Thymus (tissue), 11 donors: ENCODE data around the gene SLC6A13. TPM values are rescaled to one million over a fixed set of nuclear protein-coding genes. Genes with fewer than 3 reads are reported as not detected.

Experiments
- DNase-seq, 9 donors: peaks; one replicate each; pipeline ENCODE4 v3.0.0-alpha.2; 2013; ENCODE audit warnings: low spot score in 9 of 9, low read depth in 6 of 9, missing footprints in 1 of 9
- H3K27ac ChIP-seq, 2 donors: one replicate each; pipeline ENCODE4 v1.5.1; 2013; ENCODE audit warnings: control low read depth in 1 of 2, low read depth in 1 of 2, low read length in 1 of 2, mild to moderate bottlenecking in 1 of 2, moderate library complexity in 1 of 2
- H3K27me3 ChIP-seq, 2 donors: one replicate each; pipeline ENCODE4 v1.5.1; 2013; ENCODE audit warnings: low read length in 1 of 2; ENCODE audit not compliant: control insufficient read depth in 2 of 2, insufficient read depth in 1 of 2
- H3K36me3 ChIP-seq, 2 donors: one replicate each; pipeline ENCODE4 v1.5.1; 2013; ENCODE audit warnings: low read length in 1 of 2, mild to moderate bottlenecking in 1 of 2, moderate library complexity in 1 of 2; ENCODE audit not compliant: control insufficient read depth in 2 of 2, insufficient read depth in 2 of 2
- H3K4me1 ChIP-seq, 2 donors: one replicate each; pipeline ENCODE4 v1.5.1; 2013; ENCODE audit warnings: low read length in 2 of 2; ENCODE audit not compliant: control insufficient read depth in 2 of 2, insufficient read depth in 2 of 2
- H3K4me3 ChIP-seq, 2 donors: one replicate each; pipeline ENCODE4 v1.5.1; 2013; ENCODE audit warnings: low read length in 2 of 2, control low read depth in 1 of 2, mild to moderate bottlenecking in 1 of 2
- H3K9me3 ChIP-seq, 2 donors: one replicate each; pipeline ENCODE4 v1.5.1; 2013; ENCODE audit warnings: low read length in 1 of 2, mild to moderate bottlenecking in 1 of 2; ENCODE audit not compliant: control insufficient read depth in 2 of 2, insufficient read depth in 1 of 2
- WGBS: extraction: QIAGEN DNeasy Blood & Tissue Kit; methylation state at CpG from one replicate; pipeline ENCODE4 v1.1.7; 2013; 5-methylcytosine and 5-hydroxymethylcytosine counted together
- polyA plus RNA-seq: library from polyadenylated mRNA; stranded (reverse); fragments of 200-250 nt; gene quantifications from one replicate; pipeline ENCODE4 v1.2.3, GENCODE V29; 2013
- total RNA-seq: library from RNA; stranded (reverse); fragments of 120-200 nt; gene quantifications from one replicate; pipeline ENCODE4 v1.2.4, GENCODE V29; 2013
- donor health status: healthy.

The SLC6A13 gene
- total and polyA plus RNA-seq, 2 donors, result 0.28 to 2.9 TPM

- 99% methylated on average over 5 of the region's 5 CpGs for WGBS
- Histone ChIP-seq H3K9me3 (no peaks in the 10 kb centered on the region), H3K4me3 (no peak overlapping the region), H3K27me3 (no peaks in the 10 kb centered on the region), H3K4me1 (no peaks in the 10 kb centered on the region), H3K27ac (no peak overlapping the region), H3K36me3 (peaks cover 42 to 74% of the 10 kb centered on the region in 2 donors)
- no peak for DNase-seq
Measured at GRCh38 chr12:293199-293598, 30.6 kb upstream of the SLC6A13 start.

DNA sequence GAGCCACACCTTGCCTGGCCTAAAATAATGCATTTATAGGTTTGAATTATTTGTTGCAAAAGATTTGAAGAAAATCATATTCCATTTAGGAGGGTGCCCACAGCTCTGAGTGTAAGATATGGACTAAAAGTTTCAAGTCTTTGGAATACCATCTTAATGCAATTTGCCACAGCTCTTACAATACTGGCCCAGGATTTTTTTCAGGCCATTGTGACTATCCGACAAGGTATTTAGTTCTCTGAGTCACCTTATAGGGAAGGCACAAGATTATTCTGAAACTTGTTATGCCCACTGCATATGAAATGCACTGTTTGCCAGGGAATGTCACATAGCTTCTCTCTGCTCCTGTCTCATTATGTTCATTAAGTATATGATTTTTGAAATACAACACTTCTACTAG is 29.6 kb upstream of the SLC6A13 start:
- H3K4me1 ChIP-seq, result no peaks in the 10 kb centered on the region
- peaks cover 32 to 71% of the 10 kb centered on the region in 2 donors for H3K36me3 ChIP-seq
- no peak overlapping the region for H3K4me3 ChIP-seq
- no peak overlapping the region for H3K27ac ChIP-seq
- H3K27me3 ChIP-seq, result no peaks in the 10 kb centered on the region
- 98% methylated on average over 1 of the region's 1 CpG for WGBS
- DNase-seq, result no peak
- H3K9me3 ChIP-seq, result no peaks in the 10 kb centered on the region

GRCh38 chr12:291153-291723 is 28.6 kb upstream of the SLC6A13 start:
- Histone ChIP-seq H3K27ac (no peak overlapping the region), H3K27me3 (no peaks in the 10 kb centered on the region), H3K36me3 (peaks cover 24 to 69% of the 10 kb centered on the region in 2 donors), H3K9me3 (no peaks in the 10 kb centered on the region), H3K4me3 (no peak overlapping the region), H3K4me1 (no peaks in the 10 kb centered on the region)
- WGBS, result 99% methylated on average over 1 of the region's 1 CpG
- no peak for DNase-seq

- Histone ChIP-seq H3K27ac (no peak overlapping the region), H3K27me3 (no peaks in the 10 kb centered on the region), H3K4me3 (no peak overlapping the region), H3K4me1 (no peaks in the 10 kb centered on the region), H3K9me3 (no peaks in the 10 kb centered on the region), H3K36me3 (peaks cover 26 to 72% of the 10 kb centered on the region in 2 donors)
- no peak for DNase-seq
- 96% methylated on average over 5 of the region's 5 CpGs for WGBS
Measured at GRCh38 chr12:288687-289086, 26.1 kb upstream of the SLC6A13 start.

DNA sequence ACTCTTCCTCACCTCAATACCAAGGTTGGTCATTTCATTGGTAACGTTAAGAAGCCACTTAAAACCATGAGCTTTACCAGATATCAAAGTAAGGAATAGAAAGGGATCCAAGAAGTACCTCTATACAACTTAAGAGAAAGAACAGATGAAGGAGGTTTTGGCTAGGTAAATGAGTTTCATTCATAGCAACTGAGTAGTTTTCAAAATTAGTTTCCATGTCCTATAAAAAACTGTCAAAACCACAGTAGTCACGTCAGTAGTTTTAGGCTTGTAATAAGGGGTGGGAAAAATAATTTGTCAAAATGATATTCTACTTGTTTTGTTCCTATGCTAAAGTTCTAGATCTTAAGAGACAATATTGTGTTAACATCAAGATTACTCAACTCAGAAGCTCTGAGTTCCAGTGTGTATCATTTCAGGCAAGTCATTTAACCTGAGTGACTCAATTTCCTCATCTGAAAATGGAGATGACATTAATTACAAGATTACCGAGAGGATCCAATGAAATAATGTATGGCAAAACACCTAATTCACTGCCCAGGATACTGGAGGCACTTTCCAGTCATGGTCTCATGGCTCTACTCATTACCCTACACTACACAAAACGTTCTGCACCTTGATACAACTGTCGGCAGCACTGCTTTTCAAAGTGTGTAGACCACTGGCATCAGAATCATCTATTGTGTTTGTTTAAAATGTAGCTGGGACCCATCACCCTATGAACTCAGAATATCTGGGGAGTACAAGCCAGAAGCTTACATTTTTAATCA is 24.1 kb upstream of the SLC6A13 start:
- Histone ChIP-seq H3K27ac (no peak overlapping the region), H3K4me1 (no peaks in the 10 kb centered on the region), H3K9me3 (no peaks in the 10 kb centered on the region), H3K27me3 (no peaks in the 10 kb centered on the region), H3K4me3 (no peak overlapping the region), H3K36me3 (peaks cover 19 to 71% of the 10 kb centered on the region in 2 donors)
- DNase-seq, result no peak
- 98% methylated on average over 5 of the region's 5 CpGs for WGBS

DNA sequence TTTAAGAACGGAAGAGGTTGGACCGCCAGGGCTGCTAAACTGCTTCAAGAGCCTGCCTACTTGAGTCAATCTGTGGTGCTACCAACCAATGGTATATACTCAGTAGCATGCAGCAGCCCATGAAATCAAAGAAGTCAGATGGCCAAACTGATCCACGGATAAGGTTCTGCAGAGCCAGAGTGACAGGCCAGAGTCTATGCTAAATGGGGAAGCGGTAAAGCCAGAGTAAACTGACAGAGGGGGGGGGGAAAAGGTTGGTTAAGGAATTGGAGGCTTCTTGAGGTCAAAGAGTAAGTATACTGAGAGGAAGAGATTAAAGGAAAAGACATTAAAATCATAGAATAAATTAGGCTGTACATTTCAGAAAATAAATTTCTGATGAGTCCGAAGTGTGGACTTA is 15.4 kb upstream of the SLC6A13 start:
- WGBS, result 95% methylated on average over 5 of the region's 5 CpGs
- H3K4me1 ChIP-seq, result no peaks in the 10 kb centered on the region
- H3K4me3 ChIP-seq, result no peak overlapping the region
- peaks cover 5 to 10% of the 10 kb centered on the region in 2 donors for H3K36me3 ChIP-seq
- DNase-seq, result no peak
- no peak overlapping the region for H3K27ac ChIP-seq
- no peaks in the 10 kb centered on the region for H3K9me3 ChIP-seq
- no peaks in the 10 kb centered on the region for H3K27me3 ChIP-seq

DNA sequence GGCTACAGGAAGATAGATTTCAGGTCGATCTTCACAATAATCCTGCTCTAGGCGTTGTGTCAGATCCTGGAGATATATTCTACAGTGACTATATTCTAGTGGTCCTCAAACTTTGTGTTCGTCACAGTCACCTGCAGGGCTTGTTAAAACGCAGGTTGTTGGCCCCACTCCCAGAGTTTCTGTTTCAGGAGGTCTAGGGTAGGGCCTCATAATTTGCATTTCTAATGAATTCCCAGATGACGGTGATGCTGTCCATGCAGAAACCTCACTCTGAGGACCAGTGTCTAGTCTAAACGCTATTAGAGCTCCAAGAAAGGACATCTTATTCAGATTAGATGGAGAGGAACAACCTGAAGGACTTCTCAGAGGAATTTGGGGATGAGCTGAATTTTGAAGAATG is 13.2 kb upstream of the SLC6A13 start:
- no peak overlapping the region for H3K27ac ChIP-seq
- DNase-seq, result no peak
- H3K36me3 ChIP-seq, result no peaks in the 10 kb centered on the region
- no peaks in the 10 kb centered on the region for H3K27me3 ChIP-seq
- WGBS, result 96% methylated on average over 6 of the region's 6 CpGs
- no peak overlapping the region for H3K4me3 ChIP-seq
- H3K4me1 ChIP-seq, result no peaks in the 10 kb centered on the region
- H3K9me3 ChIP-seq, result no peaks in the 10 kb centered on the region

DNA sequence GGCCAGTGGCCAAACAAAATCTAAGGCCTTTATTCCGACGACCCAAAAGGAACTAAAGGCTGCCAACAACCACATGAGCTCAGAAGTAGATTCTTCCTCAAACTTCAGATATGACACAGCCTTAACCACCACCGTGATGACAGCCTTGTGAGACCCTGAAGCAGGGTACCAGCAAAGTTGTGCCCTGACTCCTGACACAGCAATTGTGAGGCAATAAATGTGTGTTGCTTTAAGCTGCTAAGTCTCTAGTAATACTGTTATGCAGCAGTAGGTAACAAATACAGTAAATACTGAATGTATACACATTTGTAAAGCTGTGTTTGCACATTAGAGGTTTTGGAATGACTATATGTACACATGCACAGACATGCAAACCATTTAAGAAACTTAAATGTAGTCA is 10.7 kb upstream of the SLC6A13 start:
- H3K36me3 ChIP-seq, result no peaks in the 10 kb centered on the region
- H3K4me1 ChIP-seq, result no peaks in the 10 kb centered on the region
- H3K4me3 ChIP-seq, result no peak overlapping the region
- no peak for DNase-seq
- H3K9me3 ChIP-seq, result no peaks in the 10 kb centered on the region
- 90% methylated on average over 3 of the region's 3 CpGs for WGBS
- no peak overlapping the region for H3K27ac ChIP-seq
- peaks cover 0 to 2% of the 10 kb centered on the region in 2 donors for H3K27me3 ChIP-seq

DNA sequence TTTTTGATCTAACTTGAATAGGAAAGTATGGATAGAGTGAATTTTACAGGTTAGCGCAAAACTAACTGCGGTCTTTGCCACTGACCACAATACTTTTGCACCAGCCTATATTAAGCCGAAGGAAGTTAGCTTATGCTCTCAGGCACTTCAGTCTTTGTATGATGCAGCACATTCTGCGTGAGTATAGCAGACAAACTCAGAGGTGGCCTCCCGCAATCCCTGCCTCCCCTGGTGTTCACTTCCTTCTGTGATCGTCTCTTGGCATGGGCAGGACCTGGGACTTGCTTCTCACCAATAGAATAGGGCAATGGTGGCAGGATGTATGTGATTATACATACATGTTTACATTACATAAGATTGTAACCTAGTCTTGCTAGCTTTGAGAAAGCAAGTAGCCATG is 10.3 kb upstream of the SLC6A13 start:
- Histone ChIP-seq H3K36me3 (no peaks in the 10 kb centered on the region), H3K9me3 (no peaks in the 10 kb centered on the region), H3K4me1 (no peaks in the 10 kb centered on the region), H3K4me3 (no peak overlapping the region), H3K27me3 (peaks cover 0 to 2% of the 10 kb centered on the region in 2 donors), H3K27ac (no peak overlapping the region)
- 94% methylated on average over 6 of the region's 6 CpGs for WGBS
- DNase-seq, result no peak
